Omental fat pad (tissue), 4 donors: ENCODE results near the gene FAM219A. TPM values are rescaled to one million over a fixed set of nuclear protein-coding genes. Genes with fewer than 3 reads are reported as not detected.

ENCODE experiments used
- ATAC-seq: fragments of 150-250 bp; one replicate; pipeline ENCODE4 v1.9.1; 2016; ENCODE audit warnings: mild to moderate bottlenecking, moderate library complexity; ENCODE audit not compliant: low FRiP score
- DNase-seq: peaks from one replicate; pipeline ENCODE4 v3.0.0-alpha.2; 2019; ENCODE audit warnings: low spot score
- total RNA-seq, 4 donors: library from RNA; depleted of rRNA; stranded (reverse); fragments of >200 nt; gene quantifications; one replicate each; pipeline ENCODE4 v1.1.0, GENCODE V29; 2016
- TF ChIP-seq, protein P1 (sequence below), 3 donors: fragments of 450-650 bp; IDR thresholded peaks; one replicate each; pipeline ENCODE4 v1.5.1; 2016 to 2017; ENCODE audit warnings: antibody characterized with exemption in 3 of 3, mild to moderate bottlenecking in 3 of 3, moderate library complexity in 2 of 3

FAM219A gene
- total RNA-seq, 4 donors from 2014 or later: 6.7 to 16.4 (median 13.6) TPM

DNA sequence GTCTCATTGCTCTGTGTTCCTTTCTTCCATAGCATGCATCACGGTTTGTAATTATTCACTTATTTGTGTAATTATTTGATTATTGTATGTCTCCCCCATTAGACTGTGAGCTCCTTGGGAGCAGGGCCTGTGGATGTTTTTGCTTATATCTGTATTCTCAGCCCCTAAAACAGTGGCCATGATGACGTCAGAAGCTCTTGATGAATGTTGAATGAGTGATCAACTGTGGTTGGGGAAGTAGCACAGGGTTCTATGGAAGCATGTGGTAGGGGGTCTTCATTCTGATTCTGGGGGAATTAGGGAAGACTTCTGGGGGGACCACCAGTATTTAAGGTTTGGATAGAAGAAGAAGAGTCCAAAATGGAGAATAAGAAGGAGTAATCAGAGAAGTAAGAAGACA, 6.2 kb upstream of the FAM219A start:
- DNase-seq (no peak), ATAC-seq (no peak)
- TF ChIP-seq, protein P1, sequence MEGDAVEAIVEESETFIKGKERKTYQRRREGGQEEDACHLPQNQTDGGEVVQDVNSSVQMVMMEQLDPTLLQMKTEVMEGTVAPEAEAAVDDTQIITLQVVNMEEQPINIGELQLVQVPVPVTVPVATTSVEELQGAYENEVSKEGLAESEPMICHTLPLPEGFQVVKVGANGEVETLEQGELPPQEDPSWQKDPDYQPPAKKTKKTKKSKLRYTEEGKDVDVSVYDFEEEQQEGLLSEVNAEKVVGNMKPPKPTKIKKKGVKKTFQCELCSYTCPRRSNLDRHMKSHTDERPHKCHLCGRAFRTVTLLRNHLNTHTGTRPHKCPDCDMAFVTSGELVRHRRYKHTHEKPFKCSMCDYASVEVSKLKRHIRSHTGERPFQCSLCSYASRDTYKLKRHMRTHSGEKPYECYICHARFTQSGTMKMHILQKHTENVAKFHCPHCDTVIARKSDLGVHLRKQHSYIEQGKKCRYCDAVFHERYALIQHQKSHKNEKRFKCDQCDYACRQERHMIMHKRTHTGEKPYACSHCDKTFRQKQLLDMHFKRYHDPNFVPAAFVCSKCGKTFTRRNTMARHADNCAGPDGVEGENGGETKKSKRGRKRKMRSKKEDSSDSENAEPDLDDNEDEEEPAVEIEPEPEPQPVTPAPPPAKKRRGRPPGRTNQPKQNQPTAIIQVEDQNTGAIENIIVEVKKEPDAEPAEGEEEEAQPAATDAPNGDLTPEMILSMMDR (IDR thresholded peaks at IDR 0.05): no peak

DNA sequence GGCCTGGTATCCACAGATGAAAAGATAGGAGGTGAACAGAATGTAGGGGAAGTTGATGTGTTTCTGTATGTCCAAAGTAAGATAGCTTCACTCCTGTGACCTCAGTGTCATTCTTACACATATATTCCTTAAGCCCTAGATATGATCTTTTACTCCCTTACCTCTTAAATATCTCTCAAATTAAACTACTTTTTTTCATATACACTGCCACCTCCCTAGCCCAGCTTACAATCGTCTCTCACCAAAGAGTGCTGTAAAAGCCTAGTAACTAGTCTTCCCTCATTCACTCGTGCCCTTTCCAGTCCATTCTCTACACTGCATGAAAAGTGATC, 5.5 kb upstream of the FAM219A start:
- ATAC-seq (no peak), DNase-seq (no peak)
- TF ChIP-seq, protein P1 (IDR thresholded peaks at IDR 0.05): no peak

DNA sequence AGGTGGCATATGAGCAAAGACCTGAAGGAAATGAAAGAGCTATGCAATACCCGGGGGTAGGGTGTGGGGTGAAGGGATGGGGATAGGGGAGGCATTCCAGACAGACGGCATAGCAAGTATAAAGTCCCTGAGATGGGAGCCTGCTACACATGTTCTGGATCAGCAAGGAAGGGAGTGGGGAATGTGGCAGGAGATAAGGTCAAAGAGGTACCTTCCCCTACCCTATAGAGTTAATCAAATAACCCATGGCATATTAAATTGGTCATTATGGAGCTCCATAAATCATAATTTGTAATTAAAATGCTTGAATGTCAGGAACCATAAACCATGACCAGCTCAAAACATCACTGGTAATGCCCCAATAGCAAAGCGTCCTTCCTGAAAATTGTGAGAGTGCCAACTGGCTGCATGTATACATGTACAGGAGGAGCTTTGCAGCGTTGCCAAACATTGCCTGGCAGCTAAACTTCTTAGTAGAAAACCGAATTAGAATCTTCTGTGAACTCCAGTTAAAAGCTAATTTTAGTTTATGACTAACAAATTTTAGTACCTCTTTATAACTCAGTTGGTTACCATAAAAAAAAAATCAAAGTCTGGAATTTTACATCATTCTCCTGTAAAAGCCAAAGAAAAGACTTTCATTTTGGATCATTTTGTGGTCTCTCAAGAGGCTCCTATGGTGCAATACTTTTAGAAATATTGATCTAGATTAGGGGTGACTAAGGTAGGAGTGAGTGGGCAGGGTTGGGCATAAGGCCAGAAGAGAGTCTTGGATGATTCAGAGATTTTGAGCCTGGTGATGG, 4.9 kb upstream of the FAM219A start:
- TF ChIP-seq, protein P1 (IDR thresholded peaks at IDR 0.05): no peak
- ATAC-seq: peak; percentile 83

DNA sequence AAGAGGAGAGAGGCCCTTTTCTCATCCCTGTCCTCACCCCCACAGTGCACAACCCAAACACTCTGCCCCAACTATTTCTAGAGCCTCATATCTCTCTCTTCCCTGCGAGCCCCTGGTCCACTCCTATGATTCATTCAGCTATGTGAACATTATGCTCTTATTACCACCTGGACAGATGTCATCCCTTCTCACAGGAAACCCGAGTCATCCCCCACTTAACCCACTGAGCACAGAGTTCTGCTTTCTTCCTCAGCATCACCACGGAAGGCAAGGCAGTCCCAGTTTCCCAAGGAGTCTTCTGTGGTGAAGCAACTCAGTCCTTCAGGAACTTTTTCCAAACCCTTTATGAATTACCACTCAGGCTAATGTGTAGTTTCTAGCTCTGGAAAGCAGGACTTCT, 1.6 kb upstream of the FAM219A start:
- TF ChIP-seq, protein P1 (IDR thresholded peaks at IDR 0.05): no peak
- DNase-seq (no peak), ATAC-seq (no peak)

More for the DNA sequence above, 4.9 kb upstream of the FAM219A start:
- DNase-seq: peak; percentile 32

DNA sequence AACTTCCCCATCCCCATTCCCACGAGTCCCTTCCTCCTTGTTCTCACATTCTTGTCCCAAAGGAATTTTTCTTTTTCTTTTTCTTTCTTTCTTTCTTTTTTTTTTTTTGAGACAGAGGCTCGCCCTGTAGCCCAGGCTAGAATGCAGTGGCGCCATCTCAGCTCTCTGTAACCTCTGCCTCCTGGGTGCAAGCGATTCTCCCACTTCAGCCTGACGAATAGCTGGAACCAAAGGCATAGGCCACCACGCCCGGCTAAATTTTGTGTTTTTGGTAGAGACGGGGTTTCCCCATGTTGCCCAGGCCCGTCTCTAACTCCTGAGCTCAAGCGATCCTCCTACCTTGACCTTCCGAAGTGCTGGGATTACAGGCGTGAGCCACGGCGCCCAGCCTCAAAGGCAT, 986 bp upstream of the FAM219A start:
- no peak for DNase-seq
- TF ChIP-seq, protein P1 (IDR thresholded peaks at IDR 0.05): no peak
- ATAC-seq: no peak

- DNase-seq: no peak
- TF ChIP-seq, protein P1 (IDR thresholded peaks at IDR 0.05): no peak
- no peak for ATAC-seq
Observed at GRCh38 chr9:34458959-34459340, 580 bp upstream of the FAM219A start.
